Heart left ventricle (tissue), 13 donors: Measurements from ENCODE around the gene FLNB.

Experiments used
- POLR2A ChIP-seq, 2 donors: fragments of 450-650 bp; IDR thresholded peaks; one replicate each; pipeline ENCODE4 v1.6.1; 2017; ENCODE audit warnings: antibody characterized with exemption in 2 of 2, mild to moderate bottlenecking in 2 of 2, moderate library complexity in 2 of 2
- TF ChIP-seq, protein P1 (sequence below), 12 donors: fragments of 200-600 bp; sonication (generic) in 4 of 12; IDR thresholded peaks; one replicate each; pipeline versions ENCODE4 v1.5.0 to v1.8.0; 2018 to 2022; ENCODE audit warnings: antibody characterized with exemption in 12 of 12, mild to moderate bottlenecking in 5 of 12
- donor health status: ischemic (EF 13 %, LVEDD 7.1; RV severe dilation, severe dysfunction).
- donor health status: DM: no; HTN: yes; CAD: no.
- donor health status: DM: no; HTN: no; CAD: no.
- donor health status: ischemic (EF 25% LVEDD 6.9; RV normal size, moderate dysfunction).
- donor health status: ischemic (EF 25% LVEDD 5.7; RV mildly dilated, moderate dysfunction).
- donor health status: ischemic (EF 35%, LVEDD 5.7; RV mildly dilated, moderate dysfunction).
- donor health status: nonischemic (EF 11% LVEDD 7.7; RV severe dilation, severe dysfunction).
- donor health status: DM: yes; HTN: yes; CAD: no.
- donor health status: PGD.
- donor health status: ischemic (EF 29% LVEDD 5.4; RV normal size, mild dysfunction).
- donor health status: nonischemic (EF 23%, LVEDD 6.1; RV moderate dilation, normal function).

DNA sequence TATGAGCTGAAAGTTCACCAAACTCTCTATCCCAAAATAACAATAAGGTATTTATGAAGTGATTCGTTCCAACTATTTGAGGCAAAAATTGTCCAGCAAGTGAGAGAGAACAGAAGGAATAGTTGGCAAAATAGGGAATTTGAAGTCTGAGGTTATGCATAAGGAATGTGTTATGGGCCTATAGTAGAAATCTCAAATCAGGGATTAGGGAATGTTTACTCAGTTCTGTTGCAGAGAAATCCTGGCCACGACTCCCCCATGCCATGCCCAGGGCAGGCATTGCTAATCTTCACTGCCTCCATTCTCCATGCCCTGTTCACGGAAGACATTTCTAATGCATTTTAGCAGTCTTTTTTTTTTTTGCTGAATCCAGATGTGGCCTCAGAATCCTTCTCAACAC lies 58.6 kb downstream of the FLNB start:
- TF ChIP-seq, protein P1, sequence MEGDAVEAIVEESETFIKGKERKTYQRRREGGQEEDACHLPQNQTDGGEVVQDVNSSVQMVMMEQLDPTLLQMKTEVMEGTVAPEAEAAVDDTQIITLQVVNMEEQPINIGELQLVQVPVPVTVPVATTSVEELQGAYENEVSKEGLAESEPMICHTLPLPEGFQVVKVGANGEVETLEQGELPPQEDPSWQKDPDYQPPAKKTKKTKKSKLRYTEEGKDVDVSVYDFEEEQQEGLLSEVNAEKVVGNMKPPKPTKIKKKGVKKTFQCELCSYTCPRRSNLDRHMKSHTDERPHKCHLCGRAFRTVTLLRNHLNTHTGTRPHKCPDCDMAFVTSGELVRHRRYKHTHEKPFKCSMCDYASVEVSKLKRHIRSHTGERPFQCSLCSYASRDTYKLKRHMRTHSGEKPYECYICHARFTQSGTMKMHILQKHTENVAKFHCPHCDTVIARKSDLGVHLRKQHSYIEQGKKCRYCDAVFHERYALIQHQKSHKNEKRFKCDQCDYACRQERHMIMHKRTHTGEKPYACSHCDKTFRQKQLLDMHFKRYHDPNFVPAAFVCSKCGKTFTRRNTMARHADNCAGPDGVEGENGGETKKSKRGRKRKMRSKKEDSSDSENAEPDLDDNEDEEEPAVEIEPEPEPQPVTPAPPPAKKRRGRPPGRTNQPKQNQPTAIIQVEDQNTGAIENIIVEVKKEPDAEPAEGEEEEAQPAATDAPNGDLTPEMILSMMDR (IDR thresholded peaks at IDR 0.05) = no peak
- no peak for TF ChIP-seq POLR2A (IDR thresholded peaks at IDR 0.05)
